CD14-positive monocyte (primary cell): ENCODE measurements around the gene ELAPOR2. TPM values are rescaled to one million over a fixed set of nuclear protein-coding genes. Genes with fewer than 3 reads are reported as not detected.

Experiments
- DNase-seq, 3 donors: peaks; one replicate each; pipeline ENCODE4 v3.0.0-alpha.2; 2011 to 2022
- H2AFZ ChIP-seq: 2 replicates; pipeline ENCODE4 v1.6.0; 2012; ENCODE audit warnings: mild to moderate bottlenecking, low read depth, low read length, inconsistent platforms; ENCODE audit not compliant: insufficient read depth, poor library complexity, severe bottlenecking
- H3K27ac ChIP-seq, 2 donors: 1 replicate in 1 of 2; 2 replicates in 1 of 2; pipeline ENCODE4 v1.5.1; 2012 to 2013; ENCODE audit warnings: low read length in 2 of 2, control low read depth in 1 of 2, inconsistent platforms in 1 of 2, low read depth in 1 of 2, mild to moderate bottlenecking in 1 of 2
- H3K27me3 ChIP-seq, 2 donors: one replicate each; pipeline versions ENCODE4 v1.6.0 to v1.6.1; 2011 to 2013; ENCODE audit warnings: low read length in 2 of 2; ENCODE audit not compliant: control insufficient read depth in 2 of 2, insufficient read depth in 2 of 2
- H3K36me3 ChIP-seq, 2 donors: replicated peaks in 1 of 2; 1 replicate in 1 of 2; 2 replicates in 1 of 2; pipeline versions ENCODE4 v1.5.1 to v1.6.1; 2012 to 2013; ENCODE audit warnings: low read length in 2 of 2, control low read depth in 1 of 2, inconsistent platforms in 1 of 2, mild to moderate bottlenecking in 1 of 2; ENCODE audit not compliant: insufficient read depth in 2 of 2, control insufficient read depth in 1 of 2
- H3K4me1 ChIP-seq, 2 donors: 1 replicate in 1 of 2; 2 replicates in 1 of 2; pipeline versions ENCODE4 v1.5.1 to v1.6.1; 2012 to 2013; ENCODE audit warnings: low read length in 2 of 2, control low read depth in 1 of 2, inconsistent platforms in 1 of 2, mild to moderate bottlenecking in 1 of 2, moderate library complexity in 1 of 2; ENCODE audit not compliant: insufficient read depth in 2 of 2, control insufficient read depth in 1 of 2
- H3K4me2 ChIP-seq: replicated peaks from 2 replicates; pipeline ENCODE3; 2012; ENCODE audit warnings: low read length, moderate library complexity, mild to moderate bottlenecking; ENCODE audit not compliant: poor library complexity, severe bottlenecking; ENCODE audit errors: extremely low read depth
- H3K4me3 ChIP-seq, 3 experiments: fragments of 200-600 bp in 1 of 3; sonication (generic) in 1 of 3; replicated peaks in 1 of 3; 1 replicate in 2 of 3; 2 replicates in 1 of 3; pipeline ENCODE4 v1.5.1; 2011 to 2013; ENCODE audit warnings: low read length in 3 of 3, mild to moderate bottlenecking in 3 of 3, control low read depth in 2 of 3, low read depth in 2 of 3, inconsistent platforms in 1 of 3, moderate library complexity in 1 of 3
- H3K79me2 ChIP-seq: 2 replicates; pipeline ENCODE4 v1.6.0; 2012; ENCODE audit warnings: mild to moderate bottlenecking, control low read depth, inconsistent platforms, low read length, moderate library complexity; ENCODE audit not compliant: insufficient read depth
- H3K9ac ChIP-seq: 2 replicates; pipeline ENCODE4 v1.6.0; 2017; ENCODE audit warnings: low read length, mild to moderate bottlenecking; ENCODE audit not compliant: insufficient read depth, poor library complexity, severe bottlenecking
- H3K9me3 ChIP-seq, 2 donors: replicated peaks in 1 of 2; 1 replicate in 1 of 2; 2 replicates in 1 of 2; pipeline versions ENCODE4 v1.5.1 to v1.6.1; 2012 to 2013; ENCODE audit warnings: low read length in 2 of 2, control low read depth in 1 of 2; ENCODE audit not compliant: control insufficient read depth in 1 of 2, insufficient read depth in 1 of 2
- H4K20me1 ChIP-seq: 2 replicates; pipeline ENCODE4 v1.6.0; 2012; ENCODE audit warnings: mild to moderate bottlenecking, low read length, control low read depth, moderate library complexity; ENCODE audit not compliant: insufficient read depth
- H3K27ac Mint-ChIP-seq, 7 donors: one replicate each; pipeline ENCODE4 v1.8.0; 2020; ENCODE audit warnings: mild to moderate bottlenecking in 7 of 7, mixed read lengths in 7 of 7, moderate library complexity in 6 of 7, inconsistent platforms in 2 of 7
- H3K27me3 Mint-ChIP-seq, 3 donors: one replicate each; pipeline ENCODE4 v1.8.0; 2021 to 2022; ENCODE audit warnings: low read depth in 3 of 3, mild to moderate bottlenecking in 3 of 3, mixed read lengths in 3 of 3, moderate library complexity in 3 of 3, inconsistent platforms in 1 of 3
- H3K36me3 Mint-ChIP-seq, 2 donors: one replicate each; pipeline ENCODE4 v1.8.0; 2020; ENCODE audit warnings: mixed read lengths in 2 of 2, inconsistent platforms in 1 of 2, mild to moderate bottlenecking in 1 of 2
- H3K4me1 Mint-ChIP-seq: one replicate; pipeline ENCODE4 v1.8.0; 2020; ENCODE audit warnings: mild to moderate bottlenecking, mixed read lengths
- H3K4me3 Mint-ChIP-seq, 2 donors: one replicate each; pipeline ENCODE4 v1.8.0; 2020; ENCODE audit warnings: mild to moderate bottlenecking in 2 of 2, mixed read lengths in 2 of 2, moderate library complexity in 1 of 2
- H3K9me3 Mint-ChIP-seq, 7 donors: one replicate each; pipeline ENCODE4 v1.8.0; 2020 to 2022; ENCODE audit warnings: mixed read lengths in 7 of 7, mild to moderate bottlenecking in 6 of 7, moderate library complexity in 6 of 7, inconsistent platforms in 2 of 7
- CTCF ChIP-seq: fragments of 200-600 bp; IDR thresholded peaks from one replicate; pipeline ENCODE4 v1.8.0; 2022; ENCODE audit warnings: antibody characterized with exemption, mild to moderate bottlenecking
- WGBS: methylation state at CpG from one replicate; pipeline ENCODE4 v1.1.5; 2013; ENCODE audit warnings: missing lambda C conversion rate; ENCODE audit not compliant: insufficient coverage; 5-methylcytosine and 5-hydroxymethylcytosine counted together
- intact Hi-C, 2 donors: fragments of 100-400 bp; cut with micrococcal nuclease; formaldehyde crosslinking; loops; one replicate each; pipeline versions ENCODE4 v1.15.0 to v1.15.1; 2023
- polyA plus RNA-seq, 3 donors: library from polyadenylated mRNA; depleted of rRNA in 1 of 3; unstranded in 2 of 3; stranded (reverse) in 1 of 3; fragments of 300-500 nt in 2 of 3; fragments of >200 nt in 1 of 3; fragmentation: Illumina TruSeq in 2 of 3; gene quantifications; 1 replicate in 2 of 3; 2 replicates in 1 of 3; pipeline ENCODE4 v1.2.3, GENCODE V29; 2012 to 2021

Gene ELAPOR2
- polyA plus RNA-seq, 3 donors: 0.07 TPM; not detected in 2

DNA sequence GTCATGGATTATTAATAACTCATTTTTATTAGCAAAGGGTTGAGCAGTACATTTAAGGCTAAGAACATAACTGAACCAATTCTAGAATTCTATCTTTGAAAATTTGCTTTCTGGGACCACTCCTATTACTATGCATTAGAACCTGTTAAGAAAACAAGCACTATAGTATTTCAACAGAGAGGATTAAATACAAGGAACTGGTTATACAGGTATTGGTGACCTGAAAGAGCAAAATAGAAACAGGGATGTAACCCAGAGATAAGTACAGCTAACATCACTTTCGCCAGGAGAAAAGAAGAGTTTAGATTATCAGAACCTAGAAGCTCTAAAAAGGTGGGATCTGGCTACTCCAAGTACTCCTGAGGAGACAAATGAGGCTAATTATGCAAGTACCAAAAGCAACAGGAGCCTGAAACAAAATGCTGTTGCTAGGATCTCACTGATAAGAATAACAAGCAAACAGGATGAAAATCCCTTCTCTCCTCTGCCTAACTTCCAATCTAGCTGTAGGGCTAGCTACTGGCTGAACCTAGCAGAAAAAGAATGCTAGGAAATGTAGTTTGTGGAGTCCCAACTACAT, 32.1 kb upstream of the ELAPOR2 start:
- H3K4me3 ChIP-seq: no peak overlapping the region
- no peak for DNase-seq
- H3K27me3 ChIP-seq: no peaks in the 10 kb centered on the region
- no peak overlapping the region for H3K4me3 Mint-ChIP-seq
- peaks cover 0 to 9% (median 2%) of the 10 kb centered on the region in 7 donors for H3K9me3 Mint-ChIP-seq
- no peaks in the 10 kb centered on the region for H3K4me1 Mint-ChIP-seq
- H3K4me1 ChIP-seq: no peaks in the 10 kb centered on the region
- intact Hi-C loops: no loop called here
- no peaks in the 10 kb centered on the region for H4K20me1 ChIP-seq
- no peak overlapping the region for H3K4me2 ChIP-seq
- no peak overlapping the region for H3K27ac Mint-ChIP-seq
- no peaks in the 10 kb centered on the region for H3K36me3 ChIP-seq
- 100% methylated on average over 1 of the region's 1 CpG for WGBS
- H3K79me2 ChIP-seq: no peaks in the 10 kb centered on the region
- no peak overlapping the region for H3K9ac ChIP-seq
- no peaks in the 10 kb centered on the region for H3K9me3 ChIP-seq
- H2AFZ ChIP-seq: no peak overlapping the region
- H3K27me3 Mint-ChIP-seq: peaks cover 0 to 2% (median 0%) of the 10 kb centered on the region in 3 donors
- TF ChIP-seq CTCF: no peak
- H3K36me3 Mint-ChIP-seq: no peaks in the 10 kb centered on the region
- no peak overlapping the region for H3K27ac ChIP-seq

GRCh38 chr7:87083865-87084519, 24.5 kb upstream of the ELAPOR2 start:
- H3K4me3 Mint-ChIP-seq: no peak overlapping the region
- no peak overlapping the region for H3K27ac Mint-ChIP-seq
- WGBS: 96% methylated on average over 3 of the region's 5 CpGs
- H3K9me3 Mint-ChIP-seq: peaks cover 0 to 5% (median 2%) of the 10 kb centered on the region in 7 donors
- Histone ChIP-seq H3K9ac (no peak overlapping the region), H3K79me2 (no peaks in the 10 kb centered on the region), H3K4me1 (no peaks in the 10 kb centered on the region), H2AFZ (no peak overlapping the region), H3K4me2 (no peak overlapping the region), H3K36me3 (no peaks in the 10 kb centered on the region), H4K20me1 (no peaks in the 10 kb centered on the region), H3K4me3 (no peak overlapping the region), H3K9me3 (no peaks in the 10 kb centered on the region), H3K27ac (no peak overlapping the region), H3K27me3 (no peaks in the 10 kb centered on the region)
- H3K36me3 Mint-ChIP-seq: no peaks in the 10 kb centered on the region
- no peaks in the 10 kb centered on the region for H3K27me3 Mint-ChIP-seq
- DNase-seq: no peak
- intact Hi-C loops: no loop called here
- TF ChIP-seq CTCF: no peak
- no peaks in the 10 kb centered on the region for H3K4me1 Mint-ChIP-seq
